ENCODE data around the gene SV2A. TPM values are rescaled to one million over a fixed set of nuclear protein-coding genes. Genes with fewer than 3 reads are reported as not detected.
"Not testable (repeated sequence)": the region's sequence is repeated elsewhere in the genome, so short reads cannot be mapped to it uniquely, and the experiment has no call there.

The SV2A gene
- total RNA-seq, 2 donors from 2014 or later, result 1.4 to 7.4 TPM

DNA sequence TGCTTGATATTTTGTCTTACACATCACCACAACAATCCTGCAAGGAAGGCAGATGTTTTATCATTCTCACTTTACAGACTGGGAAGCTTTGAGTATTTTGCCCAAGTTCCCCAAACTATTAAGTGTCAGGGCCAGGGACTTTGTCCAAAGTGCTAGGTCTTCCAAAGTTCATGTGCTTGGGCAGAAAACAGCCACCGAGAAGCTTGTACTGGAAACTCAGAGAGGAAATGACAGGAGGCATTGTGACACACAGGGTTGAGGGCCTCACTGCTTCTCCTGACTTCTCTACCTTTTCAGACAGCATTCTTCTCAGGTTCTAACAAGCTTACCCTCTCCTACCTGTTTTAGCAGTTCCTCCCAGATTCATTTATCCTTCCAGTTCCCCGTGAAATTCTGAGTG lies 50.8 kb downstream of the SV2A start:
- not testable (repeated sequence) for H3K36me3 Mint-ChIP-seq; H3K27me3 Mint-ChIP-seq; ATAC-seq; DNase-seq (ENCODE audit: low spot score); H3K9me3 Mint-ChIP-seq; H3K4me3 Mint-ChIP-seq; H3K27ac Mint-ChIP-seq; H3K4me1 Mint-ChIP-seq (ENCODE audit: low read depth in 2 of 2)

DNA sequence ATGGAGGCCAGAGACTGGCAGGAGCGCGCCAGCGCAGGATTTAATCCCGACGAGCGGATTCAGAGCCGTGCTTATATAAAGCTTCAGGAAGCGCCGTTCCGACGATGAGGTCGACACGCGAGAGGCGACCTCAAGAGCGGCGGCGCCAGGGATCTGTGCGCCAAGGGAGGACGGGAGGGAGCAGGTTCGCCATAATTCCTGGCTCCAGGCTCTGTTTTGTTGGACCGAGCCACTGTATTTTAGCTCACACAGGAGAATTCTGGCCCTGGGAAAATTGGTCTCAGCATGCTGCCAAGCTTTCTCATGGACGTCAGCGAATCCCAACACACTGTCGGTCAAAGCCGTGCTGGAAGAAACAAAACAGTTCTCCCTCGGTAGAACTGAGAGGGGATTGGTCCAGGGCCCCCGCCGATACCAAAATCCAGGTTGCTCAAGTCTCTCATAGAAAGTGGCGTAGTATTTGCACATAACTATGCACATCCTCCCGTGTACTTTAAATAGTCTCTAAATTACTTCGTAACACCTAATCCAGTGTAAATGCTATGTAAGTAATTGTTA lies 56.1 kb downstream of the SV2A start:
- not testable (repeated sequence) for H3K4me1 Mint-ChIP-seq (ENCODE audit: low read depth in 2 of 2); H3K27ac Mint-ChIP-seq; H3K27me3 Mint-ChIP-seq; H3K4me3 Mint-ChIP-seq; DNase-seq (ENCODE audit: low spot score); H3K36me3 Mint-ChIP-seq; H3K9me3 Mint-ChIP-seq
- ATAC-seq, result peak in 1 of 2 donors; percentile 15

DNA sequence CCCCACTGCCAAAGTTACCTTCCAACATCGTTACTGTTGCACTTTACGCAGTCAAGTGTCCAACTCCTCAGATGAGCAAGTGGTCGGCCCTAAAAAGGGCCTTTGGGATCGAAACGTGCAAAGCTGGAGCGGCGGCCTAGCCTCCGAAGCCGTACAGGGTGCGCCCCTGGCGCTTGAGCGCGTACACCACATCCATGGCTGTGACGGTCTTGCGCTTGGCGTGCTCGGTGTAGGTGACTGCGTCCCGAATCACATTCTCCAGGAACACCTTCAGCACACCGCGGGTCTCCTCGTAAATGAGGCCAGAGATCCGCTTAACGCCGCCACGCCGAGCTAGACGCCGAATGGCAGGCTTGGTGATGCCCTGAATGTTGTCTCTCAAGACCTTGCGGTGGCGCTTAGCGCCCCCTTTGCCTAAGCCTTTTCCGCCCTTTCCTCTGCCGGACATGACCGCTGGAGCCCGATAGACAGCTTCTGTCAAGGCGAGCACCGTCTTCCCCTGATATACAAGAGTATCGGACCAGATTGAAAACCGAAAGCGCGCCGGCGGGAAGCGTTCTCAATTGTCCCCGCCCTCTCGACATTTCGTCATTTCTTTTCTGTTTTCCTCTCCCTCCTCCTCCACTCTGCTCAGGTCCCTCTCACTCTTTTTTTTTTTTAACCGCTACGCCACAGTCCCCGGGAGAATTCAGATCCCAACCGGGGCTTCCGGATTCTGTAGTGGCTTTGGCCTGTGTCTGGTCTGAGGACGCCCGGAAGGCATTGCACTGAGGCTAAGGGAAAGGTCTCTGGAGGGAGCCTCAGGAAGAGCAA lies 56.8 kb downstream of the SV2A start:
- H3K27ac Mint-ChIP-seq; DNase-seq (ENCODE audit: low spot score); H3K4me1 Mint-ChIP-seq (ENCODE audit: low read depth in 2 of 2); H3K27me3 Mint-ChIP-seq; H3K4me3 Mint-ChIP-seq; H3K9me3 Mint-ChIP-seq; H3K36me3 Mint-ChIP-seq: not testable (repeated sequence)
- ATAC-seq, result peak; percentile 89 to 90

DNA sequence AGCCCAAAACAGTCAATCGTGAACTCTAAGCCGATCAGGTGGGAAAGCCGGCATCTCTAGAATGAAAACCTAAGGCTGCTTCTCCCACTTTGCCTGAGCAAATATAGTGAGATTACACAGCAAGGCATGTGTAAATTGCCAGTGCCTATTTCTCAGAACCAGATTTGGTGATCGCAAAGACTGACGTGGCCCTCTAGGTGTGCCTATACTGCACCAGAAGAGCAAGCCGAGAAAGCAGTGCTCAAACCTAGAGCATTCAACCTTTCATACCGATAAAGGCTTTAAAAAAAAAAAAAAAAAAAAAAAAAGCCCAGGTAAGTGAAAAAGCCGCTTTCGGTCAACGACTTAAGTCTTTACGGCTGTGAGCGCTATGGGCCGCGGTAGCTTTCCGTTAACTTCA lies 57.4 kb downstream of the SV2A start:
- ATAC-seq, result peak; percentile 25 to 43
- H3K36me3 Mint-ChIP-seq; H3K27me3 Mint-ChIP-seq; H3K9me3 Mint-ChIP-seq; H3K27ac Mint-ChIP-seq; DNase-seq (ENCODE audit: low spot score); H3K4me1 Mint-ChIP-seq (ENCODE audit: low read depth in 2 of 2); H3K4me3 Mint-ChIP-seq: not testable (repeated sequence)

Other genes with a start within 250 kb of the SV2A start
- gene FCGR1A, start 135.2 kb downstream of the SV2A start, total RNA-seq, result 1 to 10 TPM in 1 of 2 donors, under 1 TPM in 1; 0.93 to 1.3 TPM
- 10 to 100 TPM; 13.9 to 16.2 TPM for gene BOLA1, start 18.3 kb downstream of the SV2A start, total RNA-seq
- 100 to 1,000 TPM in 1 of 2 donors, 10 to 100 TPM in 1; 85.2 to 118 TPM for gene SF3B4, start 10.0 kb upstream of the SV2A start, total RNA-seq
- gene MTMR11, start 19.0 kb upstream of the SV2A start, total RNA-seq, result 1 to 10 TPM; 2.6 to 5.6 TPM
- gene OTUD7B, start 92.9 kb upstream of the SV2A start, total RNA-seq, result 10 to 100 TPM; 18.9 to 26.4 TPM
- 10 to 100 TPM; 34.1 to 40.4 TPM for gene VPS45, start 149.9 kb upstream of the SV2A start, total RNA-seq
- gene PLEKHO1, start 232.1 kb upstream of the SV2A start, total RNA-seq, result 10 to 100 TPM; 40.9 to 65.2 TPM